Ovary (tissue), 9 donors: ENCODE measurements around the gene KRT17. TPM values are rescaled to one million over a fixed set of nuclear protein-coding genes. Genes with fewer than 3 reads are reported as not detected.

Experiments used
- DNase-seq, 5 donors: peaks; one replicate each; pipeline ENCODE4 v3.0.0-alpha.2; 2019 to 2020
- H3K27ac ChIP-seq, 2 donors: fragments of 200-600 bp; one replicate each; pipeline versions ENCODE4 v1.5.1 to v1.8.0; 2019 to 2022
- H3K27me3 ChIP-seq: fragments of 200-600 bp; one replicate; pipeline ENCODE4 v1.8.0; 2022
- H3K36me3 ChIP-seq: fragments of 200-600 bp; sonication (generic); one replicate; pipeline ENCODE4 v1.5.1; 2019
- H3K4me1 ChIP-seq: one replicate; pipeline ENCODE4 v1.8.1; 2013; ENCODE audit warnings: mild to moderate bottlenecking, moderate library complexity; ENCODE audit not compliant: insufficient read depth
- H3K4me3 ChIP-seq: fragments of 200-600 bp; sonication (generic); one replicate; pipeline ENCODE4 v1.5.1; 2017
- H3K9me3 ChIP-seq, 2 donors: fragments of 200-600 bp in 1 of 2; sonication (generic) in 1 of 2; one replicate each; pipeline versions ENCODE4 v1.5.1 to v1.8.1; 2013 to 2019; ENCODE audit warnings: mild to moderate bottlenecking in 1 of 2, moderate library complexity in 1 of 2
- CTCF ChIP-seq, 3 donors: fragments of 450-650 bp in 2 of 3; fragments of 200-600 bp in 1 of 3; IDR thresholded peaks; one replicate each; pipeline versions ENCODE4 v1.5.1 to v1.8.0; 2016 to 2022; ENCODE audit warnings: antibody characterized with exemption in 3 of 3, mild to moderate bottlenecking in 1 of 3
- EP300 ChIP-seq: sonication (generic); formaldehyde crosslinking; IDR thresholded peaks from one replicate; pipeline ENCODE4 v1.6.1; 2017; ENCODE audit warnings: antibody characterized with exemption
- POLR2A ChIP-seq: fragments of 450-650 bp; IDR thresholded peaks from one replicate; pipeline ENCODE4 v1.6.1; 2017; ENCODE audit warnings: antibody characterized with exemption, mild to moderate bottlenecking, moderate library complexity
- WGBS, 3 donors: extraction: QIAGEN DNeasy Blood & Tissue Kit in 1 of 3; methylation state at CpG; one replicate each; pipeline versions ENCODE4 v1.1.5 to v1.1.7; 2013 to 2017; 5-methylcytosine and 5-hydroxymethylcytosine counted together
- intact Hi-C, 4 donors: fragments of 100-400 bp; cut with DNase I; formaldehyde crosslinking; loops; one replicate each; pipeline versions ENCODE4 v1.11.0 to v1.15.1; 2022 to 2023
- polyA plus RNA-seq, 2 donors: library from polyadenylated mRNA; stranded (reverse); fragments of 200-250 nt in 1 of 2; fragments of 350-450 nt in 1 of 2; fragmentation: Illumina TruSeq in 1 of 2; extraction: RNeasy Lipid Tissue Mini Kit (QIAGEN cat#74804) in 1 of 2; gene quantifications; one replicate each; pipeline ENCODE4 v1.2.3, GENCODE V29; 2013 to 2014
- total RNA-seq, 7 donors: library from RNA; depleted of rRNA in 2 of 7; stranded (reverse); fragments of >200 nt in 2 of 7; fragmentation: NEBNext Ultra II Directional in 3 of 7; extraction: Animal tissue kit (Norgen Biotek cat#: 25700) in 3 of 7; gene quantifications; one replicate each; pipeline versions ENCODE4 v1.1.0 to v1.2.4, GENCODE V29; 2016 to 2023
- donor health status: DM: no; HTN: no; CAD: no; lungs with moderate emphysema.
- donor health status: DM: no; HTN: no; CAD: no.
- donor health status: Bipolar disorder and iron deficiency.
- donor health status: DM: yes; HTN: yes; CAD: no.
- donor health status: DM: no; HTN: no; CAD: no.
- donor health status: DM: yes; HTN: yes; CAD: no.

Gene KRT17
- total and polyA plus RNA-seq, 9 donors, result 0.29 to 17.8 (median 1.7) TPM; not detected in 3

DNA sequence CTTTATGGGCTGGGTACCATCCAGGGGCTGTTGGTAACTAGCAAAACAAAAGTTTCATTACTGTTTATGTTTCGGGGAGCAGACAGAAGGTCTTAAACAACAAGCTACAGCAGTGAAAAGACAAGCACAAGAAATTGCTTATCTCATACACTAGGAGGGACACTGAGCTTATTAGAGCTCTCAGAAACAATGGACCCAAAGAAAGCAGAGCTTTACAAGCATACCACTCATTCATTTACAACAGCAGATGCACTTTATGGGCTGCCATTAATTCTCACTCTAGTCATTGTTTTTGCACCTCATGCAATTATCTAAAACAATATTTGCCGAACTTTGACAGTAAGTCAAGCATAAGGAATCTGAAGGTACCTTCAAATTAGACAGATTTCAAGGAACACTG is 21.9 kb downstream of the KRT17 start:
- intact Hi-C loops, result loop anchor here in 1 of 4 donors (2.0 kb wide), 1 partner anchor 20 kb away; no protein-coding TSS in a partner anchor
- 53 to 59% (median 58%) methylated on average over 2 of the region's 2 CpGs for WGBS, 3 donors
- Histone ChIP-seq H3K27me3 (no peaks in the 10 kb centered on the region), H3K36me3 (no peaks in the 10 kb centered on the region), H3K4me3 (no peak overlapping the region), H3K9me3 (no peaks in the 10 kb centered on the region), H3K27ac (no peak overlapping the region), H3K4me1 (no peaks in the 10 kb centered on the region)
- no peak for DNase-seq
- no peak for TF ChIP-seq POLR2A
- no peak for TF ChIP-seq CTCF (IDR thresholded peaks at IDR 0.05)
- TF ChIP-seq EP300, result no peak

GRCh38 chr17:41600318-41600717 is 24.1 kb downstream of the KRT17 start:
- Histone ChIP-seq H3K9me3 (no peaks in the 10 kb centered on the region), H3K36me3 (no peaks in the 10 kb centered on the region), H3K4me1 (no peaks in the 10 kb centered on the region), H3K27ac (no peak overlapping the region), H3K27me3 (no peaks in the 10 kb centered on the region), H3K4me3 (no peak overlapping the region)
- 63 to 68% (median 66%) methylated on average over 4 of the region's 4 CpGs for WGBS, 3 donors
- TF ChIP-seq POLR2A (no peak), EP300 (no peak), CTCF (IDR thresholded peaks at IDR 0.05) (no peak)
- intact Hi-C loops, result no loop called here
- DNase-seq, result no peak

DNA sequence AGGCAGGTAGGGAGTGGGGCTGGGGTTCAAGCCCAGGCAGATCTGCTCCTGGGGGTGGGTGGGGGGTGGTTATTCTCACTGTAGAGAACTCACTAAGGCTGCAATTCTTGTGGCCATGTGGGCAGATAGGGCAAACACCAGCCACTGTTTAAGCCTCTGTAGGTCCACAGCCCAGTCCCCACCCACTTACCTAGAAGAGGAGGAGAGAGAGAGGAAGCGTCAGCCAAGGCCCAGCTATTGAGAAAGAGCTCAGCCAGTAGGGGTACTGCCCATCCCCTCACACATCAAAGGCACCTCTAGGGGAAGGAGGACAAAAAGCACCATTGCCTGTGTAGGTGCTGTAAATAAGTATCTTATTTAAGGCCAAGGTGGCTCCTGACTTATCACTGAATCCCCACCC is 24.7 kb downstream of the KRT17 start:
- Histone ChIP-seq H3K4me3 (no peak overlapping the region), H3K4me1 (no peaks in the 10 kb centered on the region), H3K27ac (no peak overlapping the region), H3K9me3 (no peaks in the 10 kb centered on the region), H3K36me3 (no peaks in the 10 kb centered on the region), H3K27me3 (no peaks in the 10 kb centered on the region)
- DNase-seq, result no peak
- intact Hi-C loops, result no loop called here
- TF ChIP-seq CTCF (IDR thresholded peaks at IDR 0.05) (no peak), POLR2A (no peak), EP300 (no peak)
- 70 to 92% (median 92%) methylated on average over 1 of the region's 1 CpG for WGBS, 3 donors

- TF ChIP-seq EP300 (no peak), POLR2A (no peak), CTCF (IDR thresholded peaks at IDR 0.05) (no peak)
- DNase-seq, result no peak
- Histone ChIP-seq H3K4me3 (no peak overlapping the region), H3K4me1 (no peaks in the 10 kb centered on the region), H3K9me3 (no peaks in the 10 kb centered on the region), H3K27ac (no peak overlapping the region), H3K27me3 (no peaks in the 10 kb centered on the region), H3K36me3 (no peaks in the 10 kb centered on the region)
- intact Hi-C loops, result no loop called here
- 72 to 80% (median 74%) methylated on average over 8 of the region's 8 CpGs for WGBS, 3 donors
Observed at GRCh38 chr17:41595585-41595984, 28.8 kb downstream of the KRT17 start.
